Measurements from ENCODE around the gene MVD.

MVD gene

GRCh38 chr16:88691924-88692560 lies 29.2 kb upstream of the MVD start:
- TF ChIP-seq CTCF (IDR thresholded peaks at IDR 0.05; ENCODE audit: borderline replicate concordance, insufficient read depth, low read depth, low read length): no peak
- no peak overlapping the region for H3K4me3 ChIP-seq (ENCODE audit: low read depth, low read length)

- H3K4me3 ChIP-seq (ENCODE audit: low read depth, low read length): no peak overlapping the region
These were observed 28.4 kb upstream of the MVD start for GRCh38 chr16:88691129-88691813.

GRCh38 chr16:88690341-88691128 lies 27.6 kb upstream of the MVD start:
- H3K4me3 ChIP-seq (ENCODE audit: low read depth, low read length): no peak overlapping the region
- no peak for TF ChIP-seq CTCF (IDR thresholded peaks at IDR 0.05; ENCODE audit: borderline replicate concordance, insufficient read depth, low read depth, low read length)

More at GRCh38 chr16:88691129-88691813, 28.4 kb upstream of the MVD start:
- no peak for TF ChIP-seq CTCF (IDR thresholded peaks at IDR 0.05; ENCODE audit: borderline replicate concordance, insufficient read depth, low read depth, low read length)

- no peak for TF ChIP-seq CTCF (IDR thresholded peaks at IDR 0.05; ENCODE audit: borderline replicate concordance, insufficient read depth, low read depth, low read length)
- no peak overlapping the region for H3K4me3 ChIP-seq (ENCODE audit: low read depth, low read length)
These were observed 25.3 kb upstream of the MVD start for GRCh38 chr16:88688013-88688778.

GRCh38 chr16:88687676-88688012 lies 24.8 kb upstream of the MVD start:
- no peak overlapping the region for H3K4me3 ChIP-seq (ENCODE audit: low read depth, low read length)
- TF ChIP-seq CTCF (IDR thresholded peaks at IDR 0.05; ENCODE audit: borderline replicate concordance, insufficient read depth, low read depth, low read length): no peak

GRCh38 chr16:88687254-88687576 lies 24.3 kb upstream of the MVD start:
- H3K4me3 ChIP-seq (ENCODE audit: low read depth, low read length): no peak overlapping the region
- no peak for TF ChIP-seq CTCF (IDR thresholded peaks at IDR 0.05; ENCODE audit: borderline replicate concordance, insufficient read depth, low read depth, low read length)

All from GM12875 (cell line).